ENCODE data around the gene CLIC3. TPM values are rescaled to one million over a fixed set of nuclear protein-coding genes. Genes with fewer than 3 reads are reported as not detected.

The CLIC3 gene
- total RNA-seq, 1 donor from 2014 or later = not detected

DNA sequence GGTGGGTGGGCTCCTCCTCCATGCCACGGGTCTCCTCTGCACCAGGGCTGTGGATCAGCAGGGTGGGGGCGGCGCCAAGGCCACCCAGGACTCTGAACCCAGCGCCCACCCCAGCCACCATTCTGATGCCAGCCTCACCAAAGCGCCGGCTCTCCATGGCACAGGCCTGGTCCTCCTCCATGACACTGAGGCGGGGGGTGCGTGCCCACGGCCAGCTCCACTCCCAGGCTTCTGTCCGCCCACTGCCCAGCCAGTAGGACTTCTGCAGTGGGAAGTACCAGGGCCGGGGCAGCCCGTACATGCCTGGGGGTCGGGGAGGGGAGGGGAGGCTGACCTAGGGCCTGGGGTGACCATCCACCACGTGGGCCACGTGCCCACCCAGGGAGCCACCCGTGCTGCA is 20.1 kb upstream of the CLIC3 start:
- no peak overlapping the region for H3K27ac Mint-ChIP-seq (ENCODE audit: unreplicated experiment)
- TF ChIP-seq, protein P1, sequence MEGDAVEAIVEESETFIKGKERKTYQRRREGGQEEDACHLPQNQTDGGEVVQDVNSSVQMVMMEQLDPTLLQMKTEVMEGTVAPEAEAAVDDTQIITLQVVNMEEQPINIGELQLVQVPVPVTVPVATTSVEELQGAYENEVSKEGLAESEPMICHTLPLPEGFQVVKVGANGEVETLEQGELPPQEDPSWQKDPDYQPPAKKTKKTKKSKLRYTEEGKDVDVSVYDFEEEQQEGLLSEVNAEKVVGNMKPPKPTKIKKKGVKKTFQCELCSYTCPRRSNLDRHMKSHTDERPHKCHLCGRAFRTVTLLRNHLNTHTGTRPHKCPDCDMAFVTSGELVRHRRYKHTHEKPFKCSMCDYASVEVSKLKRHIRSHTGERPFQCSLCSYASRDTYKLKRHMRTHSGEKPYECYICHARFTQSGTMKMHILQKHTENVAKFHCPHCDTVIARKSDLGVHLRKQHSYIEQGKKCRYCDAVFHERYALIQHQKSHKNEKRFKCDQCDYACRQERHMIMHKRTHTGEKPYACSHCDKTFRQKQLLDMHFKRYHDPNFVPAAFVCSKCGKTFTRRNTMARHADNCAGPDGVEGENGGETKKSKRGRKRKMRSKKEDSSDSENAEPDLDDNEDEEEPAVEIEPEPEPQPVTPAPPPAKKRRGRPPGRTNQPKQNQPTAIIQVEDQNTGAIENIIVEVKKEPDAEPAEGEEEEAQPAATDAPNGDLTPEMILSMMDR (IDR thresholded peaks at IDR 0.05; ENCODE audit: unreplicated experiment) = no peak

GRCh38 chr9:137015976-137016375 is 19.6 kb upstream of the CLIC3 start:
- no peaks in the 10 kb centered on the region for H3K36me3 Mint-ChIP-seq (ENCODE audit: low read depth, unreplicated experiment)
- H3K27ac Mint-ChIP-seq (ENCODE audit: unreplicated experiment) = no peak overlapping the region
- DNase-seq (ENCODE audit: low spot score) = no peak
- no peaks in the 10 kb centered on the region for H3K27me3 Mint-ChIP-seq (ENCODE audit: unreplicated experiment)
- H3K9me3 Mint-ChIP-seq (ENCODE audit: unreplicated experiment) = no peaks in the 10 kb centered on the region
- TF ChIP-seq, protein P1 (IDR thresholded peaks at IDR 0.05; ENCODE audit: unreplicated experiment) = no peak
- no peak overlapping the region for H3K4me3 Mint-ChIP-seq (ENCODE audit: unreplicated experiment)
- no peaks in the 10 kb centered on the region for H3K4me1 Mint-ChIP-seq (ENCODE audit: unreplicated experiment)

More for the DNA sequence above, 20.1 kb upstream of the CLIC3 start:
- no peak for DNase-seq (ENCODE audit: low spot score)
- H3K9me3 Mint-ChIP-seq (ENCODE audit: unreplicated experiment) = no peaks in the 10 kb centered on the region
- no peaks in the 10 kb centered on the region for H3K27me3 Mint-ChIP-seq (ENCODE audit: unreplicated experiment)
- H3K4me1 Mint-ChIP-seq (ENCODE audit: unreplicated experiment) = no peaks in the 10 kb centered on the region
- no peaks in the 10 kb centered on the region for H3K36me3 Mint-ChIP-seq (ENCODE audit: low read depth, unreplicated experiment)
- H3K4me3 Mint-ChIP-seq (ENCODE audit: unreplicated experiment) = no peak overlapping the region

GRCh38 chr9:137015540-137015930 is 19.2 kb upstream of the CLIC3 start:
- H3K27ac Mint-ChIP-seq (ENCODE audit: unreplicated experiment) = no peak overlapping the region
- no peaks in the 10 kb centered on the region for H3K9me3 Mint-ChIP-seq (ENCODE audit: unreplicated experiment)
- TF ChIP-seq, protein P1 (IDR thresholded peaks at IDR 0.05; ENCODE audit: unreplicated experiment) = no peak
- no peaks in the 10 kb centered on the region for H3K36me3 Mint-ChIP-seq (ENCODE audit: low read depth, unreplicated experiment)
- no peak for DNase-seq (ENCODE audit: low spot score)
- H3K4me1 Mint-ChIP-seq (ENCODE audit: unreplicated experiment) = no peaks in the 10 kb centered on the region
- no peaks in the 10 kb centered on the region for H3K27me3 Mint-ChIP-seq (ENCODE audit: unreplicated experiment)
- H3K4me3 Mint-ChIP-seq (ENCODE audit: unreplicated experiment) = no peak overlapping the region

- Mint-ChIP-seq H3K36me3 (ENCODE audit: low read depth, unreplicated experiment) (no peaks in the 10 kb centered on the region), H3K9me3 (ENCODE audit: unreplicated experiment) (no peaks in the 10 kb centered on the region), H3K4me3 (ENCODE audit: unreplicated experiment) (no peak overlapping the region), H3K4me1 (ENCODE audit: unreplicated experiment) (no peaks in the 10 kb centered on the region), H3K27me3 (ENCODE audit: unreplicated experiment) (no peaks in the 10 kb centered on the region), H3K27ac (ENCODE audit: unreplicated experiment) (no peak overlapping the region)
- DNase-seq (ENCODE audit: low spot score) = no peak
- TF ChIP-seq, protein P1 (IDR thresholded peaks at IDR 0.05; ENCODE audit: unreplicated experiment) = no peak
Observed at GRCh38 chr9:137014776-137015539, 18.6 kb upstream of the CLIC3 start.

- Mint-ChIP-seq H3K4me3 (ENCODE audit: unreplicated experiment) (no peak overlapping the region), H3K36me3 (ENCODE audit: low read depth, unreplicated experiment) (no peaks in the 10 kb centered on the region), H3K27me3 (ENCODE audit: unreplicated experiment) (no peaks in the 10 kb centered on the region), H3K9me3 (ENCODE audit: unreplicated experiment) (no peaks in the 10 kb centered on the region), H3K27ac (ENCODE audit: unreplicated experiment) (no peak overlapping the region), H3K4me1 (ENCODE audit: unreplicated experiment) (no peaks in the 10 kb centered on the region)
- no peak for DNase-seq (ENCODE audit: low spot score)
- TF ChIP-seq, protein P1 (IDR thresholded peaks at IDR 0.05; ENCODE audit: unreplicated experiment) = no peak
Observed at GRCh38 chr9:137014166-137014565, 17.8 kb upstream of the CLIC3 start.
